Stomach (tissue), 19 donors: ENCODE results near the gene OPN5. TPM values are rescaled to one million over a fixed set of nuclear protein-coding genes. Genes with fewer than 3 reads are reported as not detected.
A peak's percentile ranks its signal among the peaks of the same experiment; 100 is the strongest.

Experiments used
- DNase-seq, 2 donors: peaks; one replicate each; pipeline versions ENCODE4 v3.0.0 to v3.0.0-alpha.2; 2013 to 2019
- H3K27ac ChIP-seq, 5 donors: fragments of 200-600 bp in 4 of 5; sonication (generic) in 4 of 5; one replicate each; pipeline ENCODE4 v1.5.1; 2013 to 2019; ENCODE audit warnings: mild to moderate bottlenecking in 1 of 5, moderate library complexity in 1 of 5
- H3K27me3 ChIP-seq, 3 donors: fragments of 200-600 bp; sonication (generic); one replicate each; pipeline ENCODE4 v1.5.1; 2017 to 2019; ENCODE audit warnings: mixed run types in 1 of 3
- H3K36me3 ChIP-seq, 4 donors: fragments of 200-600 bp; sonication (generic); 1 replicate in 3 of 4; 2 replicates in 1 of 4; pipeline ENCODE4 v1.5.1; 2016 to 2019
- H3K4me1 ChIP-seq, 4 donors: fragments of 200-600 bp; sonication (generic); one replicate each; pipeline ENCODE4 v1.5.1; 2016 to 2019
- H3K4me3 ChIP-seq, 4 donors: fragments of 200-600 bp; sonication (generic) in 3 of 4; one replicate each; pipeline ENCODE4 v1.5.1; 2016 to 2019; ENCODE audit warnings: mild to moderate bottlenecking in 1 of 4
- H3K9me3 ChIP-seq, 4 donors: fragments of 200-600 bp; sonication (generic); one replicate each; pipeline ENCODE4 v1.5.1; 2016 to 2019
- CTCF ChIP-seq, 7 experiments: fragments of 450-650 bp in 4 of 7; fragments of 200-600 bp in 3 of 7; sonication (generic) in 3 of 7; IDR thresholded peaks; one replicate each; pipeline ENCODE4 v1.5.1; 2016 to 2019; ENCODE audit warnings: antibody characterized with exemption in 7 of 7, control low read depth in 2 of 7, mild to moderate bottlenecking in 1 of 7
- EP300 ChIP-seq: sonication (generic); formaldehyde crosslinking; IDR thresholded peaks from one replicate; pipeline ENCODE4 v1.6.1; 2017; ENCODE audit warnings: antibody characterized with exemption
- POLR2A ChIP-seq, 4 donors: fragments of 450-650 bp; IDR thresholded peaks; one replicate each; pipeline ENCODE4 v1.6.1; 2016; ENCODE audit warnings: antibody characterized with exemption in 4 of 4, control low read depth in 2 of 4, mild to moderate bottlenecking in 1 of 4, moderate library complexity in 1 of 4
- POLR2AphosphoS5 ChIP-seq, 3 donors: sonication (generic); formaldehyde crosslinking; IDR thresholded peaks; one replicate each; pipeline ENCODE4 v1.6.1; 2016; ENCODE audit warnings: antibody characterized with exemption in 3 of 3
- WGBS, 5 donors: extraction: QIAGEN DNeasy Blood & Tissue Kit in 3 of 5; methylation state at CpG; one replicate each; pipeline versions ENCODE4 v1.1.5 to v1.1.7; 2013 to 2018; 5-methylcytosine and 5-hydroxymethylcytosine counted together
- intact Hi-C: fragments of 100-400 bp; cut with DNase I; formaldehyde crosslinking; loops from one replicate; pipeline ENCODE4 v1.15.1; 2023; ENCODE audit warnings: low total_unique reads
- long read RNA-seq, 10 donors: transcript quantifications; one replicate each; lab custom pipeline, GENCODE V29; 2026
- polyA plus RNA-seq, 3 donors: library from polyadenylated mRNA; stranded (reverse); fragments of 200-250 nt; gene quantifications; one replicate each; pipeline ENCODE4 v1.2.3, GENCODE V29; 2013
- total RNA-seq, 5 donors: library from RNA; depleted of rRNA; stranded (reverse); fragments of >200 nt; gene quantifications; one replicate each; pipeline versions ENCODE4 v1.1.0 to v1.2.3, GENCODE V29; 2014 to 2016
- donor health status: healthy with polysubstance abuse.
- donor health status: Bipolar disorder and iron deficiency.
- donor health status: healthy.

OPN5 gene
- total RNA-seq = not detected
- polyA plus RNA-seq = under 1 TPM in 1 of 3 donors, not detected in 2; 0.19 TPM
- long read RNA-seq, donor 1 = 0 reads
- long read RNA-seq, donor 2 = 0 reads
- long read RNA-seq, donor 3 = 0 reads
- long read RNA-seq, donor 4 = 0 reads
- long read RNA-seq, donor 5 = 0 reads
- long read RNA-seq, donor 6 = 0 reads
- long read RNA-seq, donor 7 = 0 reads
- long read RNA-seq, donor 8 = 0 reads
- long read RNA-seq, donor 9 = 0 reads
- long read RNA-seq, donor 10 = 0 reads

GRCh38 chr6:47781732-47782131 is at the start of gene OPN5:
Gene OPN5, plus strand, starts transcription at chr6:47782032. Its CDS starts 35 bp downstream, at chr6:47782067.
- TF ChIP-seq POLR2A (IDR thresholded peaks at IDR 0.05) (no peak), CTCF (IDR thresholded peaks at IDR 0.05) (no peak), POLR2AphosphoS5 (IDR thresholded peaks at IDR 0.05) (no peak), EP300 (no peak)
- intact Hi-C loops = loop anchor here (10.0 kb wide), 1 partner anchor 983 kb away; no protein-coding TSS in a partner anchor
- Histone ChIP-seq H3K9me3 (no peaks in the 10 kb centered on the region), H3K4me3 (no peak within 1 kb of the TSS), H3K4me1 (peaks cover 0 to 8% (median 4%) of the 10 kb centered on the region in 4 donors), H3K27ac (no peak within 1 kb of the TSS), H3K36me3 (no peaks in the 10 kb centered on the region), H3K27me3 (peaks cover 0 to 7% (median 0%) of the 10 kb centered on the region in 3 donors)
- 83 to 91% (median 85%) methylated on average over 8 of the region's 8 CpGs for WGBS, 5 donors
- DNase-seq = no peak

- Histone ChIP-seq H3K4me3 (no peak overlapping the region), H3K4me1 (no peaks in the 10 kb centered on the region), H3K36me3 (no peaks in the 10 kb centered on the region), H3K9me3 (no peaks in the 10 kb centered on the region), H3K27ac (no peak overlapping the region), H3K27me3 (no peaks in the 10 kb centered on the region)
- intact Hi-C loops = no loop called here
- peak in 1 of 2 donors; percentile 44 for DNase-seq
- no peak for TF ChIP-seq EP300
- no peak for TF ChIP-seq POLR2AphosphoS5 (IDR thresholded peaks at IDR 0.05)
- peak in 4 of 7 experiments; percentile 23 to 51 (median 31) for TF ChIP-seq CTCF (IDR thresholded peaks at IDR 0.05)
- WGBS, 5 donors = 21 to 31% (median 24%) methylated on average over 2 of the region's 2 CpGs
Measured at GRCh38 chr6:47733879-47734558, 47.8 kb upstream of the OPN5 start.

- TF ChIP-seq POLR2AphosphoS5 (IDR thresholded peaks at IDR 0.05) (no peak), EP300 (no peak), CTCF (IDR thresholded peaks at IDR 0.05) (no peak), POLR2A (IDR thresholded peaks at IDR 0.05) (no peak)
- H3K36me3 ChIP-seq = no peaks in the 10 kb centered on the region
- intact Hi-C loops = no loop called here
- no peak for DNase-seq
- no peak overlapping the region for H3K4me3 ChIP-seq
- no peaks in the 10 kb centered on the region for H3K4me1 ChIP-seq
- H3K9me3 ChIP-seq = no peaks in the 10 kb centered on the region
- no peak overlapping the region for H3K27ac ChIP-seq
- no peaks in the 10 kb centered on the region for H3K27me3 ChIP-seq
- WGBS, 5 donors = 59 to 83% (median 69%) methylated on average over 4 of the region's 4 CpGs
Measured at GRCh38 chr6:47734831-47735481, 46.9 kb upstream of the OPN5 start.

GRCh38 chr6:47736083-47736700 is 45.6 kb upstream of the OPN5 start:
- TF ChIP-seq CTCF (IDR thresholded peaks at IDR 0.05) = no peak
- TF ChIP-seq EP300 = no peak
- TF ChIP-seq POLR2AphosphoS5 (IDR thresholded peaks at IDR 0.05) = no peak
- no peak for TF ChIP-seq POLR2A (IDR thresholded peaks at IDR 0.05)
- no peak for DNase-seq
- intact Hi-C loops = no loop called here
- no peaks in the 10 kb centered on the region for H3K27me3 ChIP-seq
- no peak overlapping the region for H3K27ac ChIP-seq
- WGBS, 5 donors = 71 to 75% (median 73%) methylated on average over 7 of the region's 7 CpGs
- no peaks in the 10 kb centered on the region for H3K9me3 ChIP-seq
- no peaks in the 10 kb centered on the region for H3K4me1 ChIP-seq
- H3K4me3 ChIP-seq = no peak overlapping the region
- no peaks in the 10 kb centered on the region for H3K36me3 ChIP-seq
